ENCODE measurements around the gene F10.

GRCh38 chr13:113166681-113167080, 44.1 kb downstream of the F10 start:
- TF ChIP-seq, protein P1, sequence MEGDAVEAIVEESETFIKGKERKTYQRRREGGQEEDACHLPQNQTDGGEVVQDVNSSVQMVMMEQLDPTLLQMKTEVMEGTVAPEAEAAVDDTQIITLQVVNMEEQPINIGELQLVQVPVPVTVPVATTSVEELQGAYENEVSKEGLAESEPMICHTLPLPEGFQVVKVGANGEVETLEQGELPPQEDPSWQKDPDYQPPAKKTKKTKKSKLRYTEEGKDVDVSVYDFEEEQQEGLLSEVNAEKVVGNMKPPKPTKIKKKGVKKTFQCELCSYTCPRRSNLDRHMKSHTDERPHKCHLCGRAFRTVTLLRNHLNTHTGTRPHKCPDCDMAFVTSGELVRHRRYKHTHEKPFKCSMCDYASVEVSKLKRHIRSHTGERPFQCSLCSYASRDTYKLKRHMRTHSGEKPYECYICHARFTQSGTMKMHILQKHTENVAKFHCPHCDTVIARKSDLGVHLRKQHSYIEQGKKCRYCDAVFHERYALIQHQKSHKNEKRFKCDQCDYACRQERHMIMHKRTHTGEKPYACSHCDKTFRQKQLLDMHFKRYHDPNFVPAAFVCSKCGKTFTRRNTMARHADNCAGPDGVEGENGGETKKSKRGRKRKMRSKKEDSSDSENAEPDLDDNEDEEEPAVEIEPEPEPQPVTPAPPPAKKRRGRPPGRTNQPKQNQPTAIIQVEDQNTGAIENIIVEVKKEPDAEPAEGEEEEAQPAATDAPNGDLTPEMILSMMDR (conservative IDR thresholded peaks at IDR 0.05 in 1 of 2, IDR thresholded peaks at IDR 0.05 in 1 of 2; ENCODE audit: extremely low read depth in 1 of 2, insufficient read depth in 1 of 2, low read depth in 1 of 2, low read length in 2 of 2) = no peak
- TF ChIP-seq EZH2 (IDR thresholded peaks at IDR 0.05; ENCODE audit: borderline replicate concordance, low read length) = no peak
